GM19193 (cell line): Measurements from ENCODE around the gene PRIMA1.

Experiments used
- POLR2A ChIP-seq: IDR thresholded peaks from 4 replicates; pipeline ENCODE4 v1.6.1; 2011; ENCODE audit not compliant: insufficient read depth, insufficient read length; ENCODE audit errors: extremely low read depth

Gene PRIMA1

DNA sequence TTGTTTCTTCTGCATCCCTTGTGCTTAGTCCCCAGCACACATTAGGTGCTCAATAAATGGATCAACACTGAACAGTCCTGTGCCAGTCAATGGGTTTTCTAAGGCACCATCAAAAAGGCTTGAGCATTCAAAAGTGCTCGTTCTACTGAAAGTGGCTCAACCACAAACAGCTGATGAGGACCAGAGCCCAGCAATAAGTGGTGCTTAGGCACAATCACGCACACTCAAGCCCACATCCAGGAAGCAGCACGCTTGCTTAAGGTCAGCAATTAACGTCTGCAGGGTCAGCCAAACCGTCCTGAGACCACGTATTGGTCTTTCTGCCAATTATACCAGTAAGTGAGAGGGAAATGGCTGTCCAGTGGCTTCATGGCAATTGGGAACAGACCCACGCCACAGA lies 56.5 kb downstream of the PRIMA1 start:
- no peak for TF ChIP-seq POLR2A

DNA sequence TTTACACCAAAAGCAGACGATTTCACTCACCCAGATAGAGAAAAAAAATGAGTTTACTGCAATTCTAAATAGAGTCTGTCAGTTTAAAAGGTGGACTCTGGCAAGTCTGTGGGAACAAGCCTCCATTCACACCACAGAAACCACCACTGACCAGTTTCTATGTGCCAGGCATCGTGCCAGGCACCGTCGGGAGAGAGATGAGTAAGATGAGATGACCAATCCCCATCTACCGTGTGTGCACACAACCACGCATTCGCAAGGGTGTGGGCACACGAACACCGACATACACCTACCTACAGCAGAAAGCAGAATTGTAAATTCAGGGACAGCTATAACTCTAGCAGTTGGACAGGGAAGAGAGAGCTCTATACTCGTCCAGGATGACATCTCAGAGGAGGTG lies 58.3 kb downstream of the PRIMA1 start:
- no peak for TF ChIP-seq POLR2A

DNA sequence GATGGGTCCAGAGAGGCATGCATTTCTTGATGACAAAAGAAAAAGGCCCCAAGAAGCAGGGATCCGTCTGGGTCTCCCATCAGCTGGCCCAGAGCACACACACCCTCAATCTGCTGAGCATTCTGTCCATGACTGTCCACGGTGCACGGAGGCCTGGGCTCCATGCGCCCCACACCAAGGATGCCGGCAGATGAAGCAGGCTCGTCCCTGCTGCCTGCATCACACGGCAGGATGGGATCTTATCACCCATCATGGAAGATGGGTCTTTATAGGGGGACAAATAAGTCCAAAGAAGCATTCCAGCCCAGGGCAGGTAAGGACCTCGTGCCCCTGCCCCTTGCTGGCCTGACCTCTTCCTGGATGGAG lies 59.7 kb downstream of the PRIMA1 start:
- no peak for TF ChIP-seq POLR2A

DNA sequence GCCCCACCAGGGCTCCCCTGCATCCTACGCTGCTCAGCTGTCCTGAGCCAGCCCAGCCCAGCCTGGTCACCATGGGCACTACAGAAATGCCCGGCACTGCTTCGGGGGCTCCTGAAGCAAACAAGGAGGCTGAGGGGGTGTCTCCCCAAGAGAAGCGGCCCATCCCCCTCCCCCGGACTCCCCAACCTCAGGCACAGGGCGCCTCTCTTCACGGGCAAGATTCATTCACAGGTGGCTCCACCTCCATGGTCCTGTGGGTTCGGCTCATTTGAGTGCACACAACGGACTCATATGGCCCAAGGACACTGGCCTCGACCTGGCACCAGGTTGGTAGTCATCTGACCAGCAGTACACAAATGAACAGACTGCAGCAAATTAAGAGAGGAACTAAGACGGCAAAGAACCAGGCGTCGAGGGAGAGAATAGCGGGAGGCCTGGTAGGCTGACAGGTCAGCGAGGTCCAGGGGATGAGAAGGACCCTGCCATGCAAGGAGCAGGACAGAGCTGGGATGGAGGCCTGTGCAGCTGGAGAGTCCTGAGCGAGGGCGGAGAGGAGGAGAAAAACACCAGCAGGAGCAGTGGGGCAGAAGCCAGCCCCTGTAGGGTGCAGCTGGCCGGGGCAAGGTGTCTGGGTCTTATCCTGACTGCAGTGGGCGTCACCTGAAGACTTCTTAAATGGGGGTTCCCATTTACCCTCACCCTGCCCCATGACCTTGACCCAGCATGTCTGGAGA lies 60.2 kb downstream of the PRIMA1 start:
- TF ChIP-seq POLR2A = no peak

DNA sequence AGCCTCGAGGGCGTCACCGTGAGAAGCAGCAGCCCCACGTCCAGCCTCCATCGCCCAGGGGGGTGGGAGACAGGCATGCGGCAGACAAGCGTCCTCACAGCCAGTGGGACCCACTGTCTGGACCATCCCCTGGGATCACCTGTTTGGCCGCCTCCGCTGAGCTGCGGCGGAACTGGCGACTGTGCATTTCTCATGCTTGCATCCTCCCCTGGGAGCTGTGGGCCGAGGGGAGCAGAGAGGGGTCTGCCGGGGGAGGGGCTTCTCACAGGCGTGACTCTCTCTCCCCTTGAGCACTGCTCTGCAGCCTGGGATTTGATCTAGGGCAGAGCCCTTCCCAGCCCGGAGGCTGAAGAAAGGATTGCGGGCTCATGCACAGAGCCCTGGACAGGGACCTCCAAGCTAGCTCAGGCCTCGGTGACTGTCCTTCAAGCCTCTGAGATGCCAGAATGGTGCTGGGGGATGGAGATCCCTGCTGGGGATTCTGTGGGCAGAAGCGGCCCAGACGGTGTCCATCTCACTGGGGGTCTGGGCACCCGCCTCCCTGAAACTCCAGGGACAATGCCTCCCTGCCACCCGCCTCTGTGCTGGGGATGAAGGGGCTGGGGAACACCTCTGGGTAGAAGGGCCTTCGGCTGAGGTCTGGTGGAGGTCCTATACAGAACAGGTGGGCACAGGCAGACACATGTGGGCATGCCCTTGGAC lies 61.1 kb downstream of the PRIMA1 start:
- TF ChIP-seq POLR2A = no peak

DNA sequence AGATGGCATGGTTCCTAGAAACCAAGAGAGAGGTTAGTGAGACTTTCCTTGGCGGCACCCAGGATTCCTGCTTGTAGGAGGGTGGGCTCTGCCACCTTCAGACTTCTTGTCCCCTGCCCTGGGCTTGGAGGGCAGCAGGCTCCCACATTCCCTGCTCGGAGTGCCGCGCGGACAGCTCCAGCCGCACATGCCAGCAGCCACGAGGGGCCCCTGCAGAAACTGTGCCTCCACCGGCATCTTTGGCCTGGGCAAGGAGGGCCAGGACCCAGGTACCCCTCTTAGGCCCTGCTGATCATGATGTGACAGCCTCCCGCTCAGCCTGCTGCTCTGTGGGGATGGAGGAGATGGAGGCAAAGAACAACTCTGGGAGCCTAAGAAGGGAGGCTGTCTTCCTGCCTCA lies 62.3 kb downstream of the PRIMA1 start:
- TF ChIP-seq POLR2A = no peak

DNA sequence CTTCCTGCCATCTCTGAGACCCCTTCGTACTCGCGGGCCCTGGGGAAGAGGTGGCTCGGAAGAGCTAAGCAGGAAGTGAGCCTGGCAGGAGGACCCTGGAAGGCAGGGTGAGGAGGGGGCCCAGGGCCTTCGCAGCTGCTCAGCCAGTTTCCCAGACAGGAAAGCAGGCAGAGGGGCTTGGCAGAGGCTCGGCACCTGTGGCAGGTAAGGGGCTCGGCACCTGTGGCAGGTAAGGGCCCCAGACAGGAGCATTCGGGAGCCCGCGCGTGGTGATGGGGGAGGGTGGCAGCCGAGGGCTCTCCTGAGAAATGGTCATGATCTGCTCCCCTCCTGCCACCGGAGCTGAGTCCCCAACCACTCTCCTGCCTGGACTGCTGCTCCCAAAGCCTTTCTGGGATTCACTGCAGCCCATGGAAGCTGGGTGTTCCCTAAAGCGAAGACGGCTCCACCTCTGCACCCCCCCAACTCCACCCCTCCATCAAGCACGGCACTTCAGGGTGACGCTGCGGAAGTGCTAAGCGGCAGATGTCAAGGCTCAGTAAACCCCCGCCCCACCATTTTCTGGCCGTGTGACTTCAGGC lies 63.2 kb downstream of the PRIMA1 start:
- TF ChIP-seq POLR2A = no peak

DNA sequence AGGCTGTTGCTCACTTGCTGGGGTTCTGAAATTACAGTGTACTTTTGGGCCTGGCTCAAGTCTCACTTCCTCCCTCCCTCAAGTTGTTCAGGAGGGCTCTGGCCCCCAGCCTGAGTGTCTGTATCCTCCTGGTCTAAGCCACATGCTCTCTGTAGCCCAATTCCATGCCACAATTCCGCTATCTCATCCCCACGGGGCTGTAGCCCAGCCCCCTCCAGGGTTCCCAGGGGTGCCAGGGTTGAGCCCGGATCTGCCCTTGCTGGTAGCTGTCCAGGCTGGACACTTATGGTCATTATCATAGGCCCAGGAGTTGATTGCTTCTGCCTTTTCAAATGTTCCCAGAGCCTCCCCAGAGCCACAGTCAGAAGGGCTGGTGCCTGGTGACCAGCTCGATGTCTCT lies 65.3 kb downstream of the PRIMA1 start:
- TF ChIP-seq POLR2A = no peak

DNA sequence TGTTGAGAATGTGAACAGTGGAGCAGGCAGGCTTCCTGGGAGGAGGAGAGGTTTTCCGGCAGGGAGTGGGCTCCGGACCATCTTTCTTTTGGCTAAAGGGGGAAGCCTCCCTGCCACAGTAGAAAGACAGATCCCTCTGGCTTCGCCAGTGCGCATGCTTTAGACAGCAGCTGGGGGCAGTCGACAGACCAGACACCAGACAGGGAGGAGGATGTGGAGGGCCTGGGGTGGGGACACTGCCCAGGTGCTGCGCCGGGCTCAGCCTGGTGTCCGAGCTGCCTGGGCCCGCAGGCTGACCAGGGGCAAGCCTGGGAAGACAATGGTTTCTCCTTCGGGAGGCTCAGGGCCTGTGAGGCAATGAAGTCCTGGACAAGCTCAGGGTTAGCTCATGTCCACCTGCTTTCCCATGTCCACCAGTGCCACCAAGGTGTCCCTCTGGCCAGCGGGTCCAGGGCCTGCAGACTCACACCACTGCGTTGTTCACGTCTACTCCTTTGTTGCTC lies 67.3 kb downstream of the PRIMA1 start:
- TF ChIP-seq POLR2A = no peak

DNA sequence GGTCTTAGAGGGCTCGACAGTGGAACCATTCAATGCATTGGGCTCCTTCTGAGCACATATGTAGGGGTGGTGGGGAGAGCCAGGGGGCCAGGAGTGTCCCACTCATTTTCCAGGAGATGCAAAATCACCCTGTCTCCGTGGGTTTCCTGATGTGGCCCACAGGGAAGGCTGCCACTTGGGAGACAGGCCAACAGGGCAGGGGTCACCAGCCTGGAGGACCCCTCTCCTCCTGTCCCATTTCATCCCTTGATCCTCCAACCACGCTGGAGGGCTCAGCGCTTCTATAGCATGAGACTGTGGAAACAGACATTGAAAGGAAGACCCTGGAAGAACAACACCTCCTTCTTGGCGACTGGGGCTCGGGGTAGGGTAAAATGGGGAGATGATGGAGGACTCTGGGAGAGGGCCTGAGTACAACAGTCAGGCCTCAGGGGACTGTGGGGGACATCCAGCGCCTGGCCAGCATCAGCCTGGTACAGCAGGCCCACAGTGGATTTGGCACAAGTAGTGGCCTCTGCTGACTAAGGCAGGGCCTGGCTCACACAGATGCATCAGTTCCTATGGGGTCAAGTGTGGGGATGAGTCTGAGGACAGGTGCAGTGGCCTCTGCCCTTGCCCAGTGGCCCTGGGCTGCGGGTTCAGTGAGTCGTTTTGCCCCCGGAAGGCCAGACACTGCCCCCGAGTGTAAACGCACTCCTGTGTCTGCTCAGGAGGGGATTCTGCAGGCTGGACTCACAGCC lies 68.0 kb downstream of the PRIMA1 start:
- no peak for TF ChIP-seq POLR2A

DNA sequence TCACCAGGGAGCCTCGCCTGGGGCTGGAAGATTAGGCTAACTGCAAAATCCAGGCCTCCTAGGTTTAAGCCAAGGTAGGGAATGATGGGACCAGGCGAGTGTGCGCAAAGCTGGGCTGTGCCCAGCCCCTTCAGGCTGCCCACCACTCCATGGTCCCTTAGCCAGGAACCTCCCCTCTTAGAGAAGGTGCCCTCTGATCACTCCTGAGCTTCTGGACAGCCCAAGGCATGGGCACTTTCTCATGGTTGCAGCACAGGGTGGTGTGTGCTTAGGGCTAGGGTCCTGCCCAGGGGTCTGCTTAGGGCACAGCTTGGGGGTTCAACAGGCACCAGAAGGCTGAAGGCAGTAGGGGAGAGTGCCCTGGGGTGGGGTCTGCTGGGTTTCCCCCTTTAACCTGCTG lies 69.0 kb downstream of the PRIMA1 start:
- TF ChIP-seq POLR2A = no peak

DNA sequence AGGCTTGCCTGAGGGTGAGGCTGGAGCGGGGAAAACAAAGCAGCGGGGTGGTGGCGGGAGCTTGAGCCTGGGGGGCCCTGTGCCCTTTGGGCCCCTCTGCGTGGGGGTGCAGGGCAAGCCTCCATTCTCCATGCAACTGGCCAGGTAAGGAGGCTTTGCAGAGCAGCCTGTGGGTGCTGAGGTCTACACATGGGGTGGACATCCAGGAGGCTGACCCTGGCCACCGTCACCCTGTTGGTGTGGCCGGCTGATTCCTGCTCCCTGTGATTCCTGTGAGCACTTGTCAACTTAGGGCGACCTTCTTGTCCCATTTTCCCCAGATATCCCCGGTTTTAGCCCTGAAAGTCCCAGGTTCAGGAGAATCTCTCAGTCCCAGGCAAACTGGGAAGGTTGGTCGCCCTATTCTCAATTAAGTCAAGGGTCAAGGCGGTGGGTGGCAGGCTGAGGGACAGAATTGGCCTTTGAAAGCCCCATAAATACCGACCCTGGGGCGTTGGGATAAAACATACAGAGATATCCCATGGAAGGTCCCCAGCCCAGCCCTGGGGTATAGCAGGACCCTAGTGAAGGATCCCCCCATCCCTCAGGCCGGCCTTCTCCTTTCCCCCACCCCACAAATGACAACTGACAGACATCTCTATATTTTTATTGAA lies 70.5 kb downstream of the PRIMA1 start:
- no peak for TF ChIP-seq POLR2A

DNA sequence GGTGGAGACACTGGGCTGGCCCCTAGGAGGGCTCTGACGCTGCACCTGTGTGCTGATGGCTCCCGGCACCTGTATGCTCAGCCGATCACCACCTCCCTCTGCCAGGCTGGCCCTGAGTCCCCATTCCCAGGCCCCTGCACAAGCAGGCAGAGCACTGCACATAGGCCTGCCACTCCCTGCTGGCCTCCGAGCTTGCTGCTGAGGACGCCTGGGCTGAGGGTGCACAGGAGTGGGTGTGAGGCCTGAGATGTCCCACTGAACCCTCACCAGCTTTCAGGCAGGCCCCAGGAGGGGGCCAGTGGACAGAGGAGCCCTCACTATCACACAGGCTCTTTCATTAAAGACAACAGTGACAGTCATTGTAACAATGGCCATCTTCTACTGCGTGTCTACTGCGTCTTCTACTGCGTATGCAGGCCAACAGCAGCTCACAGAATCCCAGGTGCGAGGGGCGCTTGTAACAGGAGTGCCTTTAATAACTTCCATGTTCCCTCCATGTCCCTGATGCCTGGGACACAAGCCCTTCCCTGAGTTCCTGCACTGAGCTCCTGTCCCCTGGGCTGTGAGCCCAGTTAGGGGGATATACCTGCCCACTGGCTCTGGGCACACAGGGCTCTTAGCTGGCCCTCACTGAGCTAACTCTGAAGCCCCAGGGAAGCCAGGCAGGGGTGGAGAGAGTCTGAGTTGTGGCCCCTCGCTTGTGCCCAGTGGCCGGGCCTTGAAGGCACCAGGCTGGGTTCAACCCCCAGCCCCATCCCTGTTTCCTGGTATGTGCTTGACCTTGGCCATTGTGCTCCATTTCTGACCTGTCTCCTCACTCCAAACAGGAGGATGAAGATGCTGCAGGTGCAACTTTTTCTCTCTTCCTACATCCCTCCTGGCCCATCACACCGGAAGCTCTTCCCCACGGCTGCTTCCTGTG lies 71.3 kb downstream of the PRIMA1 start:
- TF ChIP-seq POLR2A = no peak
